Measurements from ENCODE around the gene RUBCN.

- no peak for TF ChIP-seq EZH2phosphoT487 (IDR thresholded peaks at IDR 0.05; ENCODE audit: insufficient read depth, low read depth)
- TF ChIP-seq EZH2 (IDR thresholded peaks at IDR 0.05; ENCODE audit: insufficient read depth, poor library complexity, severe bottlenecking), result no peak
These were observed 38.6 kb upstream of the RUBCN start for GRCh38 chr3:197775317-197775716.
